Measurements from ENCODE around the gene HEMK1.

HEMK1 gene

DNA sequence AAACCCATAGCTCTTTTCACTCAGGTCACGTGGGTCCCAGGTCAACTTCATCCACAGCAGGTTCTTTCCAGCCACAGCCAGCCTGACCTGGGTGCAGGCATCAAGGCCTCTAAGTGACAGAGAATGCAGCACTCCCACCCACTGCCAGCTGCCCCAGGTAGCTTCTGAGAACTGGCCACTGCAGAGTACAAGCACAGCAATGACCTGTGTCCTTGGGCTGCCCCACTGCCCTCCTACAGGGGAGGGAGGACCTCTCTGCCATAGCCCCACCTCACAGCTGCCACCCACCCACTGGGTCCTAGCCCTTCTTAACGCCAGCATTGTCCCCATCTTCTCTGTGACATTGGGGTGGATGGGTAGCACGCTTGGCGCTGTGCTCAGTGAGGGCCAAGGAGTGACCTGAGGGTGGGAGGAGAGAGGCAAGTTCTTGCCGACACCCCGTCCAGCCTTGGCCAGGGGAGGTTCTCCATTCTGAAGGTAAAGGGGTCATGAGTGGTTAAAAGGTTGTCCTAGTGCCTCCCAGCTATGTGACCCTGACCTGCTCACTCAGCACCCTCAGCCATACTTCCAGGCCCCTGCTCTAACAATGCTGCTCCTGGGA, 29.9 kb downstream of the HEMK1 start:
- DNase-seq (ENCODE audit: low spot score) = no peak
- TF ChIP-seq, protein P1, sequence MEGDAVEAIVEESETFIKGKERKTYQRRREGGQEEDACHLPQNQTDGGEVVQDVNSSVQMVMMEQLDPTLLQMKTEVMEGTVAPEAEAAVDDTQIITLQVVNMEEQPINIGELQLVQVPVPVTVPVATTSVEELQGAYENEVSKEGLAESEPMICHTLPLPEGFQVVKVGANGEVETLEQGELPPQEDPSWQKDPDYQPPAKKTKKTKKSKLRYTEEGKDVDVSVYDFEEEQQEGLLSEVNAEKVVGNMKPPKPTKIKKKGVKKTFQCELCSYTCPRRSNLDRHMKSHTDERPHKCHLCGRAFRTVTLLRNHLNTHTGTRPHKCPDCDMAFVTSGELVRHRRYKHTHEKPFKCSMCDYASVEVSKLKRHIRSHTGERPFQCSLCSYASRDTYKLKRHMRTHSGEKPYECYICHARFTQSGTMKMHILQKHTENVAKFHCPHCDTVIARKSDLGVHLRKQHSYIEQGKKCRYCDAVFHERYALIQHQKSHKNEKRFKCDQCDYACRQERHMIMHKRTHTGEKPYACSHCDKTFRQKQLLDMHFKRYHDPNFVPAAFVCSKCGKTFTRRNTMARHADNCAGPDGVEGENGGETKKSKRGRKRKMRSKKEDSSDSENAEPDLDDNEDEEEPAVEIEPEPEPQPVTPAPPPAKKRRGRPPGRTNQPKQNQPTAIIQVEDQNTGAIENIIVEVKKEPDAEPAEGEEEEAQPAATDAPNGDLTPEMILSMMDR (IDR thresholded peaks at IDR 0.05; ENCODE audit: extremely low read depth, missing control alignments) = no peak

DNA sequence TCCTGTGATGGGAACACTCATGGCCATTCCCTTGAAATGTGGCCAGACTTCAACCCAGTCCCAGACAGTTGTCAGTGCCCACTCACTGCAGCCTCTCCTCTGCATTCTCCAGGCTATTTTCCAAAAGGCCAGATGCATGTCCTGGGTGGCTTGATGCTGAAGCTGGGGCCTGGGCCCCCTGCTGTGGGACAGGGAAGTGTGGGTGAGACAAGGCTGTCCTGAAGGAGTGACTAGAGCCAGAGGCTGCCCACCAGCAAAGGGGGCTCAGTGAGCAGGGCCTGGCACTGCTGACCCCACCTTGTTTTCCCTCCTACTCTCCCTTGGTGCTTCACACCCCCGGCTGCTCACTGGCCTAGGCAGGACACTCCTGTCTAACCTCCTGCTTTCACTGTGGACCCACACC, 30.4 kb downstream of the HEMK1 start:
- DNase-seq (ENCODE audit: low spot score) = no peak
- TF ChIP-seq, protein P1 (IDR thresholded peaks at IDR 0.05; ENCODE audit: extremely low read depth, missing control alignments) = no peak

DNA sequence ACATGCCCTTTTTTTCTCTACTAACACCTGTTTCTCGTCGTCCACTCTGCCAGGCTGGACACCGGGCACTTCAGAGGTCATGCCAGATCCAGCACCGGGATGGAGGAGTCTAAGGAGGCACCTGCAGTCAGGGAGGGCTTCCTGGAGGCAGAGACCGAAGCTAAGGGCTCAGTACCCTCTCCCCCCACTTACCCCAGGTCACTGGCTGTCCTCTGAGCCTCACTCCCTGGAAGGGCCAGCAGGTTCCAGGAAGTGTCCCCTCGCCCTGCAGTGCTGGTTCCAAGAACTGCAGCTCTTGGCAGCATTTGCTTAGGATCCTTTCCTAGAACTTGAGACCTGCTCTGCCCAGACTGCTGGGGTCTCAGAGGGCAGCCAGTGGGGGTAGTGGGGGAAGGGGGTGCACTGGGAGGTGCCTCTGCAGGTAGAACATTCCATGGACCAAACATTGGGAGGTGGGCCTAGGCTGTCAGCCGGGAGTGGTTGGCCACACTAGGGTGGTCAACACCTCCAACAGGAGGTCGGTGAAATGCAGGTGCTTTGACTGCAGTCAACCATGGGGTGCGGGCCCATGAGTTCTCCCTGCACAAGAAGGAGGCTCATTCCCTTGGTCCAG, 30.9 kb downstream of the HEMK1 start:
- DNase-seq (ENCODE audit: low spot score) = no peak

DNA sequence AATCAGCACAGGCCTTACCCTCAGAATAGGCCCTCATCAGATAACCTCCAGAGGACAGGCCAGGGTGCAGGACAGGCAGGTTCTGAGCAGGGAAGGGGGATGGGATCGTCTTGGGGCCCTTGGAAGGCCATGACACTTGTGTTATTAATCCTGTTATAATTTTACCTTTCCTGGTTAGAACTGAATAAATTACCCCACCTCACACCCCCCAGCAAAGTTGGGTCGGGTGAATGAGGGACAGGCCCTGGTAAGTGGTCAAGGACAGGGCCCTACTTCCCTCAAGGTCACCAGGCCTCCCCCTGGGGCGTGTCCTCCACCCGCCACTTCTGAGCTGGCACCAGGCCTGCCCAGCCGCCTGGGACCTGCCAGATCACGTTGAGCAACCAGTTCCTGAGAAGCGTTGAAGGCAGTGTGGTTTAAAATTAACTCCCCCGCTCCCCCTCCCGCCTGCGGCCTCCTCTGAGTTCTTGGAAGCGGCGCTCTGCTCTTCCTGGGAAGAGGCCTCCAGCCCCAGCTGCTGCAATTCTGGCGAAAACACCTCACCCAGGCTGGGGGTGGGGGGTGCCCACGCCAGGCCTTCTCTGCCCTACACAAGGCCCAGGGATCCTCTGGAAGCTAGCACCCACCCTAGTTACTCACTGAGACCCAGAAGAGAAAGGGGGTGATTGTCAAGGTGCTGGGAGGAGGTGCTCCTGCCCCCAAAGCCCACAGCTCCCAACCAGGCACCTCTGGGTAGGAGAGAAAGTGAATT, 31.7 kb downstream of the HEMK1 start:
- TF ChIP-seq, protein P1 (IDR thresholded peaks at IDR 0.05; ENCODE audit: extremely low read depth, missing control alignments) = no peak
- DNase-seq (ENCODE audit: low spot score) = no peak

More for the DNA sequence above, 30.9 kb downstream of the HEMK1 start:
- TF ChIP-seq, protein P1 (IDR thresholded peaks at IDR 0.05; ENCODE audit: extremely low read depth, missing control alignments) = no peak

DNA sequence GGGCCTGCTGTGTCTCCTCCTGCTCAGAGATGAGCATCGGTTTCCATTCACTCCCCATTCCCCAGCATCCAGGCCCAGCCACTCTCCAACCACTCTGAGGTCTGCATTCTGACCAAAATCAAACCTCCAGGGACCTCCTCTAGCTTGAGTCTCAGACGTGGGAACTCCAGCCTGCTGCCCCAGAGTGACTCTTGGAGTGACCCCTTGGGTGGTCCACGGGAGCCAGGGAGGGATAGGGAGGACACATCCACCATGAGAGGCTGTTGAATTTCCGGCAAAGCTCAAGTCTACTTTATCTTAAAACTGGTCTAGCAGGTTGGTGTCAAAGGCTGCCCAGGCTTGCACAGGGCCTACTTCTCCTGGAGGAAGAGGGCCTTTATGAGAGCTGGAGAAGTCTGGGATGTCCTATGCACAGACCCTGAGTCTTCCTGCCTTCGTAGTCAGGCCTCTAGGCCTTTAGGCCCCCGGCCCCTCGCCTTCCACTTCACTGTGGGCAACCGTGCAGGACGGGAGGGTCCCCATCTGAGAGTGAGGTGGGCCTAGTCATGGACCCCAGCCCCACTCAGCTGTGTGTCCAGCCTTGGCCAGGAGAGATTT, 33.4 kb downstream of the HEMK1 start:
- TF ChIP-seq, protein P1 (IDR thresholded peaks at IDR 0.05; ENCODE audit: extremely low read depth, missing control alignments) = no peak
- no peak for DNase-seq (ENCODE audit: low spot score)

DNA sequence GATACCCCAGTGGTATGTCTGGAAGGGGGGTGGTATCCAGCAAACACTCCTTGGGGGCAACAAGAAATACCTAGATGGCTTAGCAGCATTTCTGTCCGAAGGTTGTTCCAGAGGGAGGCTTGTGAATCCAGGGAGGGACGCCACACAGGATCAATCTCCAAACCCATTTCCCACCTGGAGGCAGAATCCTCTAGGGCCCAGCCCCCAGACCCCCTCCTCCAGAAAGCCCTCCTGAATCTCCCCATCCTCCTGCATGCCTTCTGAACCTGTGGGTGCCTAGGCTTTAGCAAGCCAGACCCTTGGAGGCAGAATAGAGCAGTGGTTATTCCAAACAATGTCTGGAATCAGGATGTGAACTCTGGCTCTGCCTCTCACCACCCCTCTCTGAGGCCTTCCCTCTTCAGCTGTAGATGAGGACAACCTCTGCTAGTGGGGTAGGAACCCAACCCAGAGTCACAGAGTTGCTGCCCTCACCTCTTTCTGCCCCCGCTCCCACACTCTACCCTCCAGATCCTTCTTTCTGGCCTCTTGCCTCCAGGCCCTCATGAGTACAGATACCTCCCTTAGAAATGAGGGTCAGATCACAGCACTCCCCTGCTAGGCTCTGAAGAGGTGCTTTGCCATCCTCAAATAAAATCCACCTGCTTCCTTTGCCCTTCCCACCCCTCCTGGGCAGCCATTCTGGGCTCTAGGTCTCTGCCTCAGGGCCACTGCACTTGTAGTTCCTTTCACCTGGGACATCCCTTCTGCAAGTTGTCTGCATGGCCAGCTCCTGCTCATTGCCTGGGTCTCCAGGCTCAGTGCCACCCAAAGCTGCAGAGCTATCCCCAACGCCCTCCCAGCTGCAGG, 34.2 kb downstream of the HEMK1 start:
- TF ChIP-seq, protein P1 (IDR thresholded peaks at IDR 0.05; ENCODE audit: extremely low read depth, missing control alignments) = no peak

More for the DNA sequence above, 34.2 kb downstream of the HEMK1 start:
- no peak for DNase-seq (ENCODE audit: low spot score)

Data from GM20000 (cell line).